ENCODE results near the gene WDR27.

The WDR27 gene

DNA sequence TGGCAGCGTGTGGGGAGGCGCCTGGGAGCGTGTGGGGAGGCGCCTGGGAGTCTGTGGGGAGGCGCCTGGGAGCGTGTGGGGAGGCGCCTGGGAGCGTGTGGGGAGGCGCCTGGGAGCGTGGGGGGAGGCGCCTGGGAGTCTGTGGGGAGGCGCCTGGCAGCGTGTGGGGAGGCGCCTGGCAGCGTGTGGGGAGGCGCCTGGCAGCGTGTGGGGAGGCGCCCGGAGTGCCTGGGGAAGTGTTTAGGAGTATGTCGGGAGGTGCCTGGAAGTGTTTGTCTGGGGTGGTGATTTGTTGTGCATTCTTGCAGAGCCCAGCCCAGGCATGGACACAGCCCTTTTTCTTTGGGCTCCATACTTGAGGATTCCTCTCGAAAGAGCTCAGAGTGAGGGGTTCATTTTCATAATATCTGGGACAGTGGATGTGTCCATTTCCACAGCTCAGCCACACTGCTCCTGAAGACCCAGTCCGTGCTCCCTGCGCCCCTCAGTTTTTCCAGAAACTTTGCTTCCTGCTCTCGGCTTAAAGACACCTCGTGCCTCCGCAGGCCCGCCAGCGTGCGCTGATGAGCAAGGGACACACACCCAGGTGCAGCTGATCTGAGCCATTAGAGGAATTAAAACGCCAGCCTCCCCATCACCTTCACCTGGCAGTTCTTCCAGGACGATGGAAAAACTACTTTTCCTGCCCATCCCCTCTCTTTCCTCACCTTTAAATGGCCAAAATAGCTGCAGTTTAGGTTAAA is 276.0 kb downstream of the WDR27 start:
- DNase-seq: no peak

- no peak for DNase-seq
Measured at GRCh38 chr6:169424821-169425240, 277.0 kb downstream of the WDR27 start.

- no peak for DNase-seq
Measured at GRCh38 chr6:169424149-169424804, 277.6 kb downstream of the WDR27 start.

GRCh38 chr6:169421586-169422264 is 280.1 kb downstream of the WDR27 start:
- no peak for DNase-seq

- DNase-seq: no peak
Measured at GRCh38 chr6:169420912-169421543, 280.8 kb downstream of the WDR27 start.

DNA sequence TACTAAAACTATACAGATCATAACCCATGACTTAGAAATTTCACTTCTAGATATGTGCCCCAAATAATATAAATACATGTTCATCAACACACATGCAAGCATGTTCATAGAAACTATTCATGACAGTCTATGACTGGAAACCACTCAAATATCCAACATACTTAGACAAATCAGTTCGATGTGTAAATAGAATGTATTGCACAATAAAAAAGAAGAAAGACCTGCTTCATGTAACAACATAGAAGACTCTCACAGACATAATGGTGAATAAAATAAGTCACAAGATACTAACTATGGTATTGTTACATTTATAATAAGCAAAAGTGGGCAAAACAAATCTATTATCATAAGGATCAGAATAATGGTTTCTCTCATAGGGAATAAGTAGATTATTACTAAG is 284.7 kb downstream of the WDR27 start:
- DNase-seq: no peak

DNA sequence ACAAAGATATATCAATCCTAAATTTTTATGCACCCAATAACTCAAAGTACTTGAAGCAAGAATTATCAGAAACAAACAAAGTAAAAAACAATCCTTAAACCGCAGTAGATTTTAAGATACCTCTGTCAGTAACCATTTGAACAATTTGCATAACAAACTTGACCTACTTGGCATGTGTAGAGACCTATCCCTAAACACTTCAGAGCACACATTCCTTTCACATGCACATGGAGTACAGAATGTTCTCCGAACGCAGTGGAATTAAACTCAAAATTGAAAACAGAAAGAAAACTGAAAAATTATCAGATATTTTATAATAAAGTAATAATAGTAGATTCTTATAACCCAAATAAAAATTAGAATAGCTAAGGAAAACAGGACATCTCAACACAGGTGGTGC is 285.6 kb downstream of the WDR27 start:
- DNase-seq: no peak

GRCh38 chr6:169415179-169415578 is 286.6 kb downstream of the WDR27 start:
- DNase-seq: no peak

DNA sequence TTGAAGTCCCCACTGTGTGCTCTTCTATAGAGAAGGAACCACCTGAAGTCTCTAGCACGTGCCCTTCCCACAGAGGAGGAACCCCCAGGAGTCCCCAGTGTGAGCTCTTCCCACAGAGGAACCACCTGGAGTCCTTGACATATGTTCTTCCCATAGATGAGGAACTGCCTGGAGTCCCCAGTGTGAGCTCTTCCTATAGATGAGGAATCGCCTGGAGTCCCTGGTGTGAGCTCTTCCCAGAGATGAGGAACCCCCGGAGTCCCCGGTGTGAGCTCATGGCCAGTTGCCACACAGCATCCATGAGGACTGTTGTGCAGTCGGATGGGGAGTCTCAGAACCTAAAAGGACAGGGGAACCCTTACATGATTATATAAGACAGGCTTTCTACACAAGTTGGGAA is 290.1 kb downstream of the WDR27 start:
- DNase-seq: no peak

DNA sequence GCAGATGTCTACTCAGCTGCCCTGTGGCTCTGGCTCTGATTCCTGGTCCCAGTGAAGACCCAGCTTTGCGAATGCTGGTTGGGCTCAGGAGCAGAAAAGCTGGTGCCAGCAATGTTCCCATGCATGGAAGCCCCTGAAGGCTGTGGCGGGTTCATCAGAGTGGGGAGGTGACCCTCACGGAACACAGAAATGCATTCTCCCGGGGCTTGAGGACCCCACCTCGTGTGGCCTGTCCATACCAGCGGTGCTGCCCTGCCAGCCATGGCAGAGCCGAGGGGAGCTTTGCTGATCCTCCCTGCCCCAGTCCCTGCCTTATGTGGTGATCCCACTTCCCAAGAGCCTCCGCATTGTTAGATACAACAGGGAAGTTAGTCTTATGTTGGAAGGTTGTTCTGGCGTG is 290.5 kb downstream of the WDR27 start:
- no peak for DNase-seq

- no peak for DNase-seq
Measured at GRCh38 chr6:169409742-169410312, 292.0 kb downstream of the WDR27 start.

DNA sequence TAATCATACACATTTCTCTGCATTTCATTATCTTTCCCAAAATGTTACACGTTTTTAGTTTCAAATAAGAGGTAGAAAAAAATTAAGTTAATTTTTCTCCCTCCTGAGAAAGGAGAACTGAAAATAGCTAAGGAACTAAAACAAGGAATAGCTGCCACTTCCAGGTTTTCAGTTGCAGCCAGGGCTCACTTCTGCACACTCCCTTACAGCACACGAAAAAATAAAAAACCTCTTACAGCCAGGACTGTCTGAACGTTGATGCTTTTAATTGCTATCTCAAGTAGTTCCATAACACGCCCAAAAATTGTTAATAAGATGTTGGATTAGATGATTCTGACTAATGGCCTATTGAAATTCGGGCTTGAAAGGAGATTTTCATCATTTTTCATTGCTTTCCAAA is 294.5 kb downstream of the WDR27 start:
- DNase-seq: no peak
